ENCODE results near the gene YAF2.
"Not testable (repeated sequence)": the region's sequence is repeated elsewhere in the genome, so short reads cannot be mapped to it uniquely, and the experiment has no call there.

Gene YAF2

GRCh38 chr12:42236017-42236416 is 2.0 kb downstream of the YAF2 start:
- no peak for DNase-seq
- no peak overlapping the region for H3K9ac ChIP-seq (ENCODE audit: low read depth, low read length)
- no peak overlapping the region for H3K4me3 ChIP-seq (ENCODE audit: low read depth in 1 of 2, low read length in 2 of 2)
- no peak overlapping the region for H3K27ac ChIP-seq (ENCODE audit: low read length)
- peaks cover 27% of the 10 kb centered on the region for H3K36me3 ChIP-seq (ENCODE audit: insufficient read depth, low read length)
- ATAC-seq (ENCODE audit: insufficient read depth, low read depth), result no peak
- no peaks in the 10 kb centered on the region for H3K27me3 ChIP-seq (ENCODE audit: insufficient read depth, low read length, poor library complexity)
- no peaks in the 10 kb centered on the region for H4K20me1 ChIP-seq (ENCODE audit: insufficient read depth, low read length)
- TF ChIP-seq EZH2 (IDR thresholded peaks at IDR 0.05; ENCODE audit: borderline replicate concordance, low read depth, low read length, severe bottlenecking) (no peak), CTCF (IDR thresholded peaks at IDR 0.05; ENCODE audit: borderline replicate concordance, extremely low read depth, low read length, poor library complexity, severe bottlenecking) (no peak)
- peaks cover 73% of the 10 kb centered on the region for H3K79me2 ChIP-seq (ENCODE audit: insufficient read depth, low read length)
- peak overlapping the region; percentile 92 for H3K4me2 ChIP-seq (ENCODE audit: insufficient read depth, low read length)
- peaks cover 52% of the 10 kb centered on the region for H3K4me1 ChIP-seq (ENCODE audit: insufficient read depth, low read length)
- H2AFZ ChIP-seq (ENCODE audit: low read depth, low read length), result no peak overlapping the region
- no peaks in the 10 kb centered on the region for H3K9me3 ChIP-seq (ENCODE audit: insufficient read depth, low read length, severe bottlenecking)

DNA sequence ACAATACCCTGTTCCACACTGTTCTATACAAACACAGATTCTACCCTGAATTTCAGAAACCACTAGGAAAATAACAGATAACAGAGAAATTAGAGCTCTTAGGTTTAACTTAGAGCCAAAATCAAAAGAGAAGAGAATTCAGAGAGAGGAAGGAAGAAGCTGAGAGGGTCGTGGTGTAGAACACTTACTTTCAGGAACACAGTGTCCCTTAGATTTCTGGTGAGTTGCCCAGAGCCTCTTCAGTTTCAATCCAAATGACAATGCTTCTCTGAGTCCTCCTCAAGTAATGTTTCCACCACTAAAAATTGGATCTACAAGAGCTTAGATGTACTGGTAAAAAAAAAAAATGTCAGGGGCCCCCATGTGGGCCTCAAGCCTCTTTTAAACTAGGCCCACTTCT is 2.6 kb downstream of the YAF2 start:
- H3K79me2 ChIP-seq (ENCODE audit: insufficient read depth, low read length), result peaks cover 79% of the 10 kb centered on the region
- H3K9me3 ChIP-seq (ENCODE audit: insufficient read depth, low read length, severe bottlenecking), result no peaks in the 10 kb centered on the region
- ATAC-seq (ENCODE audit: insufficient read depth, low read depth) (no peak), DNase-seq (no peak)
- no peak overlapping the region for H3K9ac ChIP-seq (ENCODE audit: low read depth, low read length)
- peak overlapping the region; percentile 92; the same call in 1 of the 2 replicates for H3K4me2 ChIP-seq (ENCODE audit: insufficient read depth, low read length)
- no peak overlapping the region for H3K4me3 ChIP-seq (ENCODE audit: low read depth in 1 of 2, low read length in 2 of 2)
- H3K27me3 ChIP-seq (ENCODE audit: insufficient read depth, low read length, poor library complexity), result no peaks in the 10 kb centered on the region
- H3K36me3 ChIP-seq (ENCODE audit: insufficient read depth, low read length), result peaks cover 31% of the 10 kb centered on the region
- H3K4me1 ChIP-seq (ENCODE audit: insufficient read depth, low read length), result peaks cover 52% of the 10 kb centered on the region
- H4K20me1 ChIP-seq (ENCODE audit: insufficient read depth, low read length), result no peaks in the 10 kb centered on the region
- no peak for TF ChIP-seq EZH2 (IDR thresholded peaks at IDR 0.05; ENCODE audit: borderline replicate concordance, low read depth, low read length, severe bottlenecking)
- TF ChIP-seq CTCF (IDR thresholded peaks at IDR 0.05; ENCODE audit: borderline replicate concordance, extremely low read depth, low read length, poor library complexity, severe bottlenecking), result no peak
- no peak overlapping the region for H2AFZ ChIP-seq (ENCODE audit: low read depth, low read length)
- no peak overlapping the region for H3K27ac ChIP-seq (ENCODE audit: low read length)

DNA sequence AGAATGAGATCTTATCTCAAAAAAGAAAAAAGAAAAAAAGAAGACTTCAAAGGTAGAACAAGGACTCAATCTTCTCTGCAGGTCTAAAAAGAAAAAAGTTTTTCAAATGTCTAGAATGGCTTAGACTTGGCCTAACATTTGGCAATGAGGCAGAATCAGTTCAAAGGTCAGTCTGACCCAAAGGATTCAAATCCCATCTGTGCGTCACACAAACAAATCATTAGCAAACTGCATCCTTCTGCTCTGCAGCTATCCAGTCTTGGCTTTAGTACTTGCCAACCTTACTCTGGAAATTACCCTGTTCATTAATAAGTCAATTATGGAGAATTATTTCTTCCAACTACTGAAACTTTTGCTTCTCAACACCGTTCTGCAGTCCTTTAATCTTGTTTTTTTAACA is 3.1 kb downstream of the YAF2 start:
- H4K20me1 ChIP-seq (ENCODE audit: insufficient read depth, low read length), result no peaks in the 10 kb centered on the region
- ATAC-seq (ENCODE audit: insufficient read depth, low read depth) (no peak), DNase-seq (no peak)
- no peak overlapping the region for H3K4me3 ChIP-seq (ENCODE audit: low read depth in 1 of 2, low read length in 2 of 2)
- no peaks in the 10 kb centered on the region for H3K9me3 ChIP-seq (ENCODE audit: insufficient read depth, low read length, severe bottlenecking)
- TF ChIP-seq CTCF (IDR thresholded peaks at IDR 0.05; ENCODE audit: borderline replicate concordance, extremely low read depth, low read length, poor library complexity, severe bottlenecking) (no peak), EZH2 (IDR thresholded peaks at IDR 0.05; ENCODE audit: borderline replicate concordance, low read depth, low read length, severe bottlenecking) (no peak)
- peaks cover 84% of the 10 kb centered on the region for H3K79me2 ChIP-seq (ENCODE audit: insufficient read depth, low read length)
- no peak overlapping the region for H3K27ac ChIP-seq (ENCODE audit: low read length)
- no peak overlapping the region for H2AFZ ChIP-seq (ENCODE audit: low read depth, low read length)
- H3K36me3 ChIP-seq (ENCODE audit: insufficient read depth, low read length), result peaks cover 35% of the 10 kb centered on the region
- H3K4me1 ChIP-seq (ENCODE audit: insufficient read depth, low read length), result peaks cover 52% of the 10 kb centered on the region
- H3K27me3 ChIP-seq (ENCODE audit: insufficient read depth, low read length, poor library complexity), result no peaks in the 10 kb centered on the region
- no peak overlapping the region for H3K9ac ChIP-seq (ENCODE audit: low read depth, low read length)
- peak overlapping the region; percentile 92; the same call in 1 of the 2 replicates for H3K4me2 ChIP-seq (ENCODE audit: insufficient read depth, low read length)

GRCh38 chr12:42227525-42227924 is 10.5 kb downstream of the YAF2 start:
- ATAC-seq (ENCODE audit: insufficient read depth, low read depth); H4K20me1 ChIP-seq (ENCODE audit: insufficient read depth, low read length); DNase-seq; H3K27me3 ChIP-seq (ENCODE audit: insufficient read depth, low read length, poor library complexity); H3K4me2 ChIP-seq (ENCODE audit: insufficient read depth, low read length); H3K9me3 ChIP-seq (ENCODE audit: insufficient read depth, low read length, severe bottlenecking); H2AFZ ChIP-seq (ENCODE audit: low read depth, low read length); H3K4me3 ChIP-seq (ENCODE audit: low read depth in 1 of 2, low read length in 2 of 2); H3K27ac ChIP-seq (ENCODE audit: low read length); H3K9ac ChIP-seq (ENCODE audit: low read depth, low read length): not testable (repeated sequence)
- Histone ChIP-seq H3K4me1 (ENCODE audit: insufficient read depth, low read length) (peaks cover 13% of the 10 kb centered on the region; the same call in 1 of the 2 replicates), H3K79me2 (ENCODE audit: insufficient read depth, low read length) (peaks cover 44% of the 10 kb centered on the region), H3K36me3 (ENCODE audit: insufficient read depth, low read length) (peaks cover 21% of the 10 kb centered on the region)

- not testable (repeated sequence) for H3K27ac ChIP-seq (ENCODE audit: low read length); H4K20me1 ChIP-seq (ENCODE audit: insufficient read depth, low read length); H3K4me2 ChIP-seq (ENCODE audit: insufficient read depth, low read length); DNase-seq; H3K9me3 ChIP-seq (ENCODE audit: insufficient read depth, low read length, severe bottlenecking); H3K27me3 ChIP-seq (ENCODE audit: insufficient read depth, low read length, poor library complexity); ATAC-seq (ENCODE audit: insufficient read depth, low read depth); H3K4me1 ChIP-seq (ENCODE audit: insufficient read depth, low read length); H3K36me3 ChIP-seq (ENCODE audit: insufficient read depth, low read length); H3K4me3 ChIP-seq (ENCODE audit: low read depth in 1 of 2, low read length in 2 of 2); H3K9ac ChIP-seq (ENCODE audit: low read depth, low read length); H2AFZ ChIP-seq (ENCODE audit: low read depth, low read length)
- H3K79me2 ChIP-seq (ENCODE audit: insufficient read depth, low read length), result peaks cover 37% of the 10 kb centered on the region
These were observed 13.5 kb downstream of the YAF2 start for GRCh38 chr12:42224501-42224900.

Data from DND-41 (cell line).